GM12878 (cell line): Measurements from ENCODE around the gene RPL38. TPM values are rescaled to one million over a fixed set of nuclear protein-coding genes. Genes with fewer than 3 reads are reported as not detected.

Source experiments
- ATAC-seq: fragments of 200-7000 bp; cut with Tn5 transposase; 3 replicates; pipeline ENCODE4 v1.9.1; 2020; ENCODE audit warnings: mild to moderate bottlenecking, moderate library complexity
- BruUV-seq: library from RNA; stranded (reverse); fragments of 400-500 nt; replicated peaks from 2 replicates; lab custom pipeline; 2021; lab: Mats Ljungman, UMichigan
- CTCF ChIA-PET: fragments of 300-600 bp; sonication (Branson Sonifier 250); formaldehyde crosslinking; extraction: SDS; loops from one replicate; lab custom pipeline; 2021; ENCODE audit warnings: inconsistent platforms; lab: Yijun Ruan, JAX
- POLR2A ChIA-PET: fragments of 350-600 bp; formaldehyde crosslinking; extraction: SDS; loops from one replicate; lab custom pipeline; 2021; ENCODE audit warnings: inconsistent platforms; lab: Charles Lee
- RAD21 ChIA-PET: fragments of 300-600 bp; sonication (Branson Sonifier 250); formaldehyde crosslinking; loops from one replicate; lab custom pipeline; 2023; ENCODE audit warnings: antibody characterized with exemption; ENCODE audit not compliant: unreplicated experiment; lab: Charles Lee
- SMC1A ChIA-PET: fragments of 300-600 bp; sonication (Branson Sonifier 250); formaldehyde crosslinking; loops from one replicate; lab custom pipeline; 2023; ENCODE audit not compliant: unreplicated experiment, uncharacterized antibody; lab: Charles Lee
- DNase-seq: peaks from one replicate; pipeline ENCODE4 v3.0.0-alpha.2; 2011; ENCODE audit warnings: low read depth, low spot score
- FAIRE-seq: peaks from 3 replicates; lab custom pipeline; 2011; peaks lifted over from hg19 to GRCh38; lab: Jason Lieb, UNC
- H2AFZ ChIP-seq: 2 replicates; pipeline ENCODE4 v1.6.0; 2011; ENCODE audit warnings: low read depth, low read length, control low read depth; ENCODE audit not compliant: control insufficient read depth
- H3K27ac ChIP-seq: 2 replicates; pipeline ENCODE4 v1.5.1; 2011; ENCODE audit warnings: control low read depth; ENCODE audit not compliant: control insufficient read depth, insufficient read depth
- H3K27me3 ChIP-seq, 2 experiments: replicated peaks in 1 of 2; 2 replicates each; pipeline versions ENCODE4 v1.6.0 to v1.6.1; 2011; ENCODE audit warnings: low read length in 1 of 2; ENCODE audit not compliant: control insufficient read depth in 2 of 2, insufficient read depth in 2 of 2
- H3K36me3 ChIP-seq, 2 experiments: 2 replicates each; pipeline ENCODE4 v1.5.1; 2011; ENCODE audit warnings: low read length in 1 of 2; ENCODE audit not compliant: control insufficient read depth in 2 of 2, insufficient read depth in 2 of 2
- H3K4me1 ChIP-seq: 2 replicates; pipeline ENCODE4 v1.6.1; 2011; ENCODE audit warnings: mild to moderate bottlenecking, low read length, moderate library complexity, mixed read lengths; ENCODE audit not compliant: control insufficient read depth, insufficient read depth
- H3K4me2 ChIP-seq: 2 replicates; pipeline ENCODE4 v1.6.0; 2011; ENCODE audit warnings: control low read depth; ENCODE audit not compliant: control insufficient read depth, insufficient read depth
- H3K4me3 ChIP-seq: fragments of 200-600 bp; sonication (generic); 2 replicates; pipeline ENCODE4 v1.5.1; 2016
- H3K79me2 ChIP-seq: 2 replicates; pipeline ENCODE4 v1.6.0; 2011; ENCODE audit warnings: low read length; ENCODE audit not compliant: control insufficient read depth, insufficient read depth
- H3K9ac ChIP-seq: 2 replicates; pipeline ENCODE4 v1.8.0; 2011; ENCODE audit warnings: low read length, control low read depth, mixed read lengths; ENCODE audit not compliant: control insufficient read depth, insufficient read depth
- H3K9me3 ChIP-seq: replicated peaks from 3 replicates; pipeline ENCODE4 v1.5.1; 2011; ENCODE audit warnings: mild to moderate bottlenecking, low read length; ENCODE audit not compliant: control insufficient read depth, insufficient read depth
- H4K20me1 ChIP-seq: 2 replicates; pipeline ENCODE4 v1.6.0; 2011; ENCODE audit not compliant: control insufficient read depth, insufficient read depth
- CBX3 ChIP-seq: fragments of 200-600 bp; sonication (generic); IDR thresholded peaks from 2 replicates; pipeline ENCODE4 v1.6.1; 2016; ENCODE audit warnings: low read depth, borderline replicate concordance
- EZH2 ChIP-seq: IDR thresholded peaks from 2 replicates; pipeline ENCODE4 v1.6.1; 2012; ENCODE audit warnings: low read depth, mild to moderate bottlenecking, control low read depth, inconsistent platforms, low read length, borderline replicate concordance; ENCODE audit not compliant: control insufficient read depth
- MEF2A ChIP-seq: IDR thresholded peaks from 2 replicates; pipeline ENCODE4 v1.6.1; 2011; ENCODE audit warnings: low read depth, mild to moderate bottlenecking, low read length, moderate library complexity; ENCODE audit not compliant: insufficient read depth
- MTA2 ChIP-seq: fragments of 450-650 bp; IDR thresholded peaks from 2 replicates; pipeline ENCODE4 v1.6.1; 2016; ENCODE audit warnings: low read depth, mild to moderate bottlenecking, moderate library complexity
- PAX5 ChIP-seq: IDR thresholded peaks from 2 replicates; pipeline ENCODE4 v1.6.1; 2011; ENCODE audit warnings: low read depth, low read length, borderline replicate concordance
- PAX8 ChIP-seq: fragments of 450-650 bp; IDR thresholded peaks from 2 replicates; pipeline ENCODE4 v1.6.1; 2017; ENCODE audit warnings: mild to moderate bottlenecking, moderate library complexity
- POU2F2 ChIP-seq: IDR thresholded peaks from 3 replicates; pipeline ENCODE4 v1.6.1; 2011; ENCODE audit warnings: low read depth, mild to moderate bottlenecking, low read length, borderline replicate concordance
- ZNF207 ChIP-seq: fragments of 450-650 bp; IDR thresholded peaks from 2 replicates; pipeline ENCODE4 v1.6.1; 2014; ENCODE audit warnings: antibody characterized with exemption, mild to moderate bottlenecking, borderline replicate concordance
- ZNF24 ChIP-seq: fragments of 450-650 bp; IDR thresholded peaks from 2 replicates; pipeline ENCODE4 v1.6.1; 2017; ENCODE audit warnings: antibody characterized with exemption, mild to moderate bottlenecking
- WGBS: methylation state at CpG from one replicate; pipeline ENCODE4 v1.1.6; 2016; ENCODE audit warnings: low lambda C conversion rate; ENCODE audit not compliant: insufficient replicate concordance, insufficient coverage; ENCODE audit errors: missing lambda C conversion rate; 5-methylcytosine and 5-hydroxymethylcytosine counted together
- in situ Hi-C: fragments of 300-500 bp; cut with MboI; formaldehyde crosslinking; loops from 9 replicates; pipeline ENCODE4 v1.14.3; 2018; ENCODE audit warnings: mixed read lengths
- intact Hi-C: fragments of 100-400 bp; cut with micrococcal nuclease; formaldehyde crosslinking; loops from one replicate; pipeline ENCODE4 v1.14.2; 2022; ENCODE audit not compliant: unreplicated experiment
- polyA plus RNA-seq, 11 experiments: library from polyadenylated mRNA; depleted of rRNA in 4 of 11; unstranded in 6 of 11; stranded (reverse) in 5 of 11; fragments of >200 nt; fragmentation: Nextera tagmentation in 4 of 11; fragmentation: Illumina TruSeq in 1 of 11; extraction: Ambion mirVana in 4 of 11; extraction: Trizol in 1 of 11; gene quantifications; 1 replicate in 1 of 11; 2 replicates in 10 of 11; pipeline versions ENCODE4 v1.2.1 to v1.2.3, GENCODE V29; 2011 to 2016; ENCODE audit warnings: inconsistent platforms in 2 of 11, missing spikeins in 2 of 11, low read depth in 1 of 11
- total RNA-seq, 4 experiments: library from RNA; depleted of rRNA in 3 of 4; stranded (reverse); fragments of >200 nt in 3 of 4; fragmentation: Illumina TruSeq in 1 of 4; extraction: Trizol in 1 of 4; gene quantifications; 2 replicates each; pipeline versions ENCODE4 v1.2.1 to v1.2.3, GENCODE V29; 2013 to 2021

Gene RPL38
- total and polyA plus RNA-seq, 10 of the 15 experiments (the other 5 are each of a cell fraction or from before 2014, with no cell fraction given), result 1,318 to 4,938 (median 2,673) TPM

DNA sequence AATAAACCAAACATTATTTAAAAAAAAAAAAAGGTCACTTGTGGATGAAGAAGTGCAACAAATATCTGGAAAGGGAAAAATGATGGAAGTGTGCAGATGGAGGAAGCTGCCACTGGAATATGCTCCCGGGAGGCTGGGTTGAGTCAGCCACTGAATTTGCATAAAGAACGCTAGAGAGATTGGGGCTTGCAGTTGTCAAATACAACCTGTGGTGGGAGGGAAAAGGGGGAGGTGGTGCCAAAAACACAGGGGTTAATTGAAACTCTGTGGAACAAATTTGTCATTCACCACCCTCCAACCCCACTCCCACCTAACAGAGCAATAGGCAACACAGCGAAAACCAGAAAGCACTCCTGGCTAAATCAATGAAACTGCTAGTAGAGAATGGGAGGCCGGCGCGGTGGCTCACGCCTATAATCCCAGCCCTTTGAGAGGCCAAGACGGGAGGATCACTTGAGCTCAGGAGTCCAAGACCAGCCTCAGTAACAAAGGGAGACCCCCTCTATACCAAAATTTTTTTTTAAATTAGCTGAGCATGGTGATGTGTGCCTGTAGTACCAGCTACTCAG, 37.6 kb upstream of the RPL38 start:
- intact Hi-C loops, result no loop called here
- H3K4me1 ChIP-seq, result no peaks in the 10 kb centered on the region

DNA sequence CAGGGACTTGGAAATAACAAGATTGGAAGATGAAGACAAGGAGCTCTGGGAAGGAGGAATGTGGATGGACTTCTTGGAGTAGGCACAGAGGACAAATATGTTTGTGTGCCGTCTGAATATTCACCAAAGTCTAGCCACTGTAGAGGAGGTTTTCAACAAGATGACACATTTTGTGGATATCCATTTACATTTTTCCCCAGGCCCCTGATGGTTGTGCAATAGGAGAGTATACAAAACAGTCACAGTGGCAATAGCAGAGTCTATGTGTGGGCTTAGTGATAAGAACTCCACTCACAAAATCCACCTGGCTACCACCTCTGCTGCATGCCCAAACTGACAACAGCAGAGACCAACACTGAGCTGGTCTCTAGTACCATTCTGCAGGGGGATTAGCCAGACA, 32.6 kb upstream of the RPL38 start:
- no peak for FAIRE-seq
- intact Hi-C loops, result loop anchor here (10.0 kb wide), 1 partner anchor 176 kb away; no protein-coding TSS in a partner anchor
- CTCF ChIA-PET, result no interaction called here
- DNase-seq, result no peak
- Histone ChIP-seq H2AFZ (no peak overlapping the region), H3K4me1 (no peaks in the 10 kb centered on the region), H3K9me3 (no peaks in the 10 kb centered on the region; the same call in 2 of the 3 replicates), H3K4me2 (no peak overlapping the region), H3K27me3 (no peaks in the 10 kb centered on the region; a peak in 1 of 4 replicates), H3K4me3 (no peak overlapping the region), H3K9ac (no peak overlapping the region), H3K27ac (no peak overlapping the region), H3K79me2 (no peaks in the 10 kb centered on the region), H4K20me1 (no peaks in the 10 kb centered on the region), H3K36me3 (no peaks in the 10 kb centered on the region)
- WGBS, result 35% methylated on average over 1 of the region's 1 CpG
- SMC1A ChIA-PET, result no interaction called here
- RAD21 ChIA-PET, result no interaction called here
- POLR2A ChIA-PET, result no interaction called here
- TF ChIP-seq ZNF207, result no peak
- no peak for ATAC-seq
- in situ Hi-C loops, result loop anchor here (10.0 kb wide), 2 partner anchors 64 to 736 kb away; no protein-coding TSS in a partner anchor
- BruUV-seq, result no TSS peak

More for the DNA sequence above, 37.6 kb upstream of the RPL38 start:
- no peaks in the 10 kb centered on the region for H3K36me3 ChIP-seq
- H3K4me2 ChIP-seq, result no peak overlapping the region
- POLR2A ChIA-PET, result no interaction called here
- SMC1A ChIA-PET, result no interaction called here
- H2AFZ ChIP-seq, result no peak overlapping the region
- CTCF ChIA-PET, result interaction anchor here (0.7 kb wide), 1 partner anchor 9 kb away, joined by 3 read pairs; no protein-coding TSS in a partner anchor
- H3K79me2 ChIP-seq, result no peaks in the 10 kb centered on the region
- no peak overlapping the region for H3K4me3 ChIP-seq
- WGBS, result 67% methylated on average over 8 of the region's 8 CpGs
- in situ Hi-C loops, result no loop called here
- no peaks in the 10 kb centered on the region; a peak in 1 of 4 replicates for H3K27me3 ChIP-seq
- no peak overlapping the region for H3K9ac ChIP-seq
- BruUV-seq, result no TSS peak
- no peaks in the 10 kb centered on the region for H4K20me1 ChIP-seq
- H3K9me3 ChIP-seq, result no peaks in the 10 kb centered on the region; the same call in 2 of the 3 replicates
- TF ChIP-seq PAX5 (no peak), MEF2A (no peak), ZNF24 (no peak), MTA2 (no peak), PAX8 (no peak), POU2F2 (no peak), CBX3 (no peak), EZH2 (no peak)
- RAD21 ChIA-PET, result no interaction called here
- ATAC-seq, result no peak
- no peak for FAIRE-seq
- DNase-seq, result no peak
- H3K27ac ChIP-seq, result no peak overlapping the region
